Stomach (tissue), 9 donors: Measurements from ENCODE around the gene MYCBP2. TPM values are rescaled to one million over a fixed set of nuclear protein-coding genes. Genes with fewer than 3 reads are reported as not detected.
"Not testable (repeated sequence)": the region's sequence is repeated elsewhere in the genome, so short reads cannot be mapped to it uniquely, and the experiment has no call there.

Source experiments
- DNase-seq, 2 donors: peaks; one replicate each; pipeline versions ENCODE4 v3.0.0 to v3.0.0-alpha.2; 2013 to 2019
- H3K27ac ChIP-seq, 5 donors: fragments of 200-600 bp in 4 of 5; sonication (generic) in 4 of 5; one replicate each; pipeline ENCODE4 v1.5.1; 2013 to 2019; ENCODE audit warnings: mild to moderate bottlenecking in 1 of 5, moderate library complexity in 1 of 5
- H3K27me3 ChIP-seq, 3 donors: fragments of 200-600 bp; sonication (generic); one replicate each; pipeline ENCODE4 v1.5.1; 2017 to 2019; ENCODE audit warnings: mixed run types in 1 of 3
- H3K36me3 ChIP-seq, 4 donors: fragments of 200-600 bp; sonication (generic); 1 replicate in 3 of 4; 2 replicates in 1 of 4; pipeline ENCODE4 v1.5.1; 2016 to 2019
- H3K4me1 ChIP-seq, 4 donors: fragments of 200-600 bp; sonication (generic); one replicate each; pipeline ENCODE4 v1.5.1; 2016 to 2019
- H3K4me3 ChIP-seq, 4 donors: fragments of 200-600 bp; sonication (generic) in 3 of 4; one replicate each; pipeline ENCODE4 v1.5.1; 2016 to 2019; ENCODE audit warnings: mild to moderate bottlenecking in 1 of 4
- H3K9me3 ChIP-seq, 4 donors: fragments of 200-600 bp; sonication (generic); one replicate each; pipeline ENCODE4 v1.5.1; 2016 to 2019
- EP300 ChIP-seq: sonication (generic); formaldehyde crosslinking; IDR thresholded peaks from one replicate; pipeline ENCODE4 v1.6.1; 2017; ENCODE audit warnings: antibody characterized with exemption
- POLR2A ChIP-seq, 4 donors: fragments of 450-650 bp; IDR thresholded peaks; one replicate each; pipeline ENCODE4 v1.6.1; 2016; ENCODE audit warnings: antibody characterized with exemption in 4 of 4, control low read depth in 2 of 4, mild to moderate bottlenecking in 1 of 4, moderate library complexity in 1 of 4
- POLR2AphosphoS5 ChIP-seq, 3 donors: sonication (generic); formaldehyde crosslinking; IDR thresholded peaks; one replicate each; pipeline ENCODE4 v1.6.1; 2016; ENCODE audit warnings: antibody characterized with exemption in 3 of 3
- WGBS, 5 donors: extraction: QIAGEN DNeasy Blood & Tissue Kit in 3 of 5; methylation state at CpG; one replicate each; pipeline versions ENCODE4 v1.1.5 to v1.1.7; 2013 to 2018; 5-methylcytosine and 5-hydroxymethylcytosine counted together
- intact Hi-C: fragments of 100-400 bp; cut with DNase I; formaldehyde crosslinking; loops from one replicate; pipeline ENCODE4 v1.15.1; 2023; ENCODE audit warnings: low total_unique reads
- polyA plus RNA-seq, 3 donors: library from polyadenylated mRNA; stranded (reverse); fragments of 200-250 nt; gene quantifications; one replicate each; pipeline ENCODE4 v1.2.3, GENCODE V29; 2013
- total RNA-seq, 5 donors: library from RNA; depleted of rRNA; stranded (reverse); fragments of >200 nt; gene quantifications; one replicate each; pipeline versions ENCODE4 v1.1.0 to v1.2.3, GENCODE V29; 2014 to 2016
- TF ChIP-seq, protein P1 (sequence below), 7 experiments: fragments of 450-650 bp in 4 of 7; fragments of 200-600 bp in 3 of 7; sonication (generic) in 3 of 7; IDR thresholded peaks; one replicate each; pipeline ENCODE4 v1.5.1; 2016 to 2019; ENCODE audit warnings: antibody characterized with exemption in 7 of 7, control low read depth in 2 of 7, mild to moderate bottlenecking in 1 of 7
- donor health status: healthy with polysubstance abuse.
- donor health status: Bipolar disorder and iron deficiency.
- donor health status: healthy.

MYCBP2 gene
- total and polyA plus RNA-seq, 8 donors: 15.6 to 194 (median 70.4) TPM

DNA sequence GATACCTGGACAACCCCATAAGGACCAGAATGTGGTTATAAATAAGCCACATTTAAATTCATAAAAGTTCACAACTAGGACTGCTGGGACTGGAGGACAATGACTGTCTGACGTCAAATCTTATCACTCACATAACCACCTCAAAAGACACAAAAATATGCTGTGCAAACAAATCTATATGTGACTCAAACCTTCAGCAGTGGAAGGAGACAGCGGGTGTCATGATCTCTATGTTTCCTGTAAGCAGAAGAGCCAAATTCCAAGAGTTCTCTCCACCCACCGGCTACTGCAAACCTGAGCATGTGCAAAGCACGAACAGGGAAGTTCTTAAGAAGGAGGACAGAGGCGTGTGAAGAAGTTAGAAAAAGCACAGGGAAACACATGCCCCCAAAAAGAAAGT lies 113.2 kb downstream of the MYCBP2 start:
- no peaks in the 10 kb centered on the region for H3K27me3 ChIP-seq
- peaks cover 13 to 89% (median 88%) of the 10 kb centered on the region in 4 donors for H3K36me3 ChIP-seq
- no peak overlapping the region for H3K27ac ChIP-seq
- 80 to 90% (median 89%) methylated on average over 5 of the region's 5 CpGs for WGBS, 5 donors
- no peak for DNase-seq
- intact Hi-C loops: no loop called here
- no peak overlapping the region for H3K4me3 ChIP-seq
- TF ChIP-seq EP300 (no peak), POLR2A (IDR thresholded peaks at IDR 0.05) (no peak), POLR2AphosphoS5 (IDR thresholded peaks at IDR 0.05) (no peak)
- TF ChIP-seq, protein P1, sequence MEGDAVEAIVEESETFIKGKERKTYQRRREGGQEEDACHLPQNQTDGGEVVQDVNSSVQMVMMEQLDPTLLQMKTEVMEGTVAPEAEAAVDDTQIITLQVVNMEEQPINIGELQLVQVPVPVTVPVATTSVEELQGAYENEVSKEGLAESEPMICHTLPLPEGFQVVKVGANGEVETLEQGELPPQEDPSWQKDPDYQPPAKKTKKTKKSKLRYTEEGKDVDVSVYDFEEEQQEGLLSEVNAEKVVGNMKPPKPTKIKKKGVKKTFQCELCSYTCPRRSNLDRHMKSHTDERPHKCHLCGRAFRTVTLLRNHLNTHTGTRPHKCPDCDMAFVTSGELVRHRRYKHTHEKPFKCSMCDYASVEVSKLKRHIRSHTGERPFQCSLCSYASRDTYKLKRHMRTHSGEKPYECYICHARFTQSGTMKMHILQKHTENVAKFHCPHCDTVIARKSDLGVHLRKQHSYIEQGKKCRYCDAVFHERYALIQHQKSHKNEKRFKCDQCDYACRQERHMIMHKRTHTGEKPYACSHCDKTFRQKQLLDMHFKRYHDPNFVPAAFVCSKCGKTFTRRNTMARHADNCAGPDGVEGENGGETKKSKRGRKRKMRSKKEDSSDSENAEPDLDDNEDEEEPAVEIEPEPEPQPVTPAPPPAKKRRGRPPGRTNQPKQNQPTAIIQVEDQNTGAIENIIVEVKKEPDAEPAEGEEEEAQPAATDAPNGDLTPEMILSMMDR (IDR thresholded peaks at IDR 0.05): no peak
- H3K4me1 ChIP-seq: no peaks in the 10 kb centered on the region
- H3K9me3 ChIP-seq: no peaks in the 10 kb centered on the region

DNA sequence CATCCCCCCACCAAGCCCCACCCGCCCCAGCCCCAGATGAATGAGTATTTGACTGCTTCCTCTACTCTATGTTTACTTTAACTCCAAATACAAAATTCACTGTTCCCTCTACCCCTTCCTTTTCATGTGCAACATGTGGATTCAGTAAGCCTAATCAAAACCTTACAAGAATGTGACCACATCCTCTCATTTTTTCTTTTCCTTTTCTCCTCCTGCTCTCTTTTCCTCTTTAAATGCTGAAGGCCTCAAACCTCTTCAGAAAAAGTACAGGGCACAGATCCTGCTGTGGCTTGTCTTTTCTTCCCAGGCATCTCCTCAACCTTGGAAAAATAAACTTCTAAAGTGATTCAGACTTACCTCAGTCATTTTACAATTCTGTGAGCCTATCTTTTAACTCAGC lies 119.0 kb downstream of the MYCBP2 start:
- intact Hi-C loops: no loop called here

DNA sequence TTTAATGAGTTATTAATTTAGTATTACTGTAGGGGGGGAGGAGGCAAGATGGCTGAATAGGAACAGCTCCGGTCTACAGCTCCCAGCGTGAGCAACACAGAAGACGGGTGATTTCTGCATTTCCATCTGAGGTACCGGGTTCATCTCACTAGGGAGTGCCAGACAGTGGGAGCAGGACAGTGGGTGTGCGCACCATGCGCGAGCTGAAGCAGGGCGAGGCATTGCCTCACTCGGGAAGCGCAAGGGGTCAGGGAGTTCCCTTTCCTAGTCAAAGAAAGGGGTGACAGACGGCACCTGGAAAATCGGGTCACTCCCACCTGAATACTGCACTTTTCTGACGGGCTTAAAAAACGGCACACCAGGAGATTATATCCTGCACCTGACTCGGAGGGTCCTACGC lies 127.9 kb downstream of the MYCBP2 start:
- DNase-seq, H3K4me1 ChIP-seq, H3K27me3 ChIP-seq, intact Hi-C loops, H3K9me3 ChIP-seq, H3K27ac ChIP-seq, H3K4me3 ChIP-seq: not testable (repeated sequence)
- WGBS, 5 donors: 93 to 99% (median 97%) methylated on average over 14 to 16 of the region's 16 CpGs
- peaks cover 0 to 44% (median 41%) of the 10 kb centered on the region in 4 donors for H3K36me3 ChIP-seq

More for the DNA sequence above, 119.0 kb downstream of the MYCBP2 start:
- no peak overlapping the region for H3K27ac ChIP-seq
- TF ChIP-seq EP300 (no peak), POLR2A (IDR thresholded peaks at IDR 0.05) (no peak), POLR2AphosphoS5 (IDR thresholded peaks at IDR 0.05) (no peak)
- TF ChIP-seq, protein P1 (IDR thresholded peaks at IDR 0.05): no peak
- H3K4me3 ChIP-seq: no peak overlapping the region
- H3K36me3 ChIP-seq: peaks cover 7 to 74% (median 71%) of the 10 kb centered on the region in 4 donors
- 74 to 90% (median 82%) methylated on average over 1 of the region's 1 CpG for WGBS, 5 donors
- no peak for DNase-seq
- H3K27me3 ChIP-seq: no peaks in the 10 kb centered on the region
- H3K9me3 ChIP-seq: no peaks in the 10 kb centered on the region
- H3K4me1 ChIP-seq: no peaks in the 10 kb centered on the region

DNA sequence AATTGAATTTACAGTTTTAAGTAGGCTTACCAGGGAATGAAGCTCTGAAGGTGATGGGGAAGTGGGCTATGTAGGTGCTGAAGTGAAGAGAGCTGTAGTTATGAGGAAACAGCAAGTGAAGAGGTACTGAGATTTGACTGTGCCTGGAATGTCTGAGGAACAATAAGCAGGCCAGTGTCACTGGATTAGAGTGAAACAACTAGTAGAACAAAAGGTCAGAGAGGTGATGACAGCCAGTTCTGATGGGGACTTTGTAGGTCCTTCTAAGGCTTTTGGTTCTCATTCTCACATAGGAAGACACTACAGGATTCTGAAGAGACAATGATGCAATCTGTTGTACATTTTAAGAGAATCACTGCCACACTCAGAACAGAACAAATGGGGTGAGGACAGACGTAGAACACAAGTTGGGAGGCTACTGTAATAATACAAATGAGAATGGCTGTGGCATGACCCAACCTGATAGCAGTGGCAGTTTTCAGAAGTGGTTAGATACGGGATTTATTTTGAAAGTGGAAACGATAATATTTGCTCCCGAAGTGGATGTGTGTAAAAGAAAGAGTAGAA lies 130.8 kb downstream of the MYCBP2 start:
- DNase-seq: no peak
- Histone ChIP-seq H3K27ac (no peak overlapping the region), H3K9me3 (no peaks in the 10 kb centered on the region), H3K4me3 (no peak overlapping the region), H3K36me3 (peaks cover 8 to 73% (median 63%) of the 10 kb centered on the region in 4 donors), H3K4me1 (no peaks in the 10 kb centered on the region), H3K27me3 (no peaks in the 10 kb centered on the region)
- intact Hi-C loops: no loop called here
- TF ChIP-seq, protein P1 (IDR thresholded peaks at IDR 0.05): no peak
- TF ChIP-seq EP300 (no peak), POLR2A (IDR thresholded peaks at IDR 0.05) (no peak), POLR2AphosphoS5 (IDR thresholded peaks at IDR 0.05) (no peak)
- 87 to 98% (median 93%) methylated on average over 4 of the region's 4 CpGs for WGBS, 5 donors

DNA sequence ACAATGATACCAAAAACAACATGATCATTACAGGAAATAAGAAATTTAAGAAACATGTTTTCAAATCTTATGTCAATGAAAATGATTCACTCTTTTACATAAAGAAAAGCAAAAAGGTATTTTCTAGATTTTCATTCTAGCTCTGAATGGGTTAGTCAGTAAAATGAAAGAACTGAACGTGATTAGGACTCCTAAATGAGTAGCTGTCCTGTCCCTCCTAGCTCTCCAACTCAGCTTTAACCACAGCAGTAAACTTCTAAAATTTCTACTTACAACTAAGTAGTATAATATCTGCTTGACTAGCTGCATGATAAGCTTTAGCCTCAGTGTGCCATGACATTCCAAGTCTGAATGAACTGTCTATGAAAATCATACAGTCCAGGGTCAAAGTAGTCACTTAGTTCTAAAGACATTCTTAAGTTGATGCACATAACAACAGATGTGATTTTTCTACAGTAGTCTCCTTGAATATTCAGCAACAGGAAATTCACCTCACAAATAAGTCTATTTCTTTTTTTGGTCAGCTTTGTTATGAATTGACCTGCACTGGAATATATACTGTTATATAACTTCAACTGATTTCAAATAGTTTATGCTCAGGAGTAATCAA lies 136.4 kb downstream of the MYCBP2 start:
- TF ChIP-seq POLR2AphosphoS5 (IDR thresholded peaks at IDR 0.05): no peak
- TF ChIP-seq, protein P1 (IDR thresholded peaks at IDR 0.05): no peak
- no peak for TF ChIP-seq EP300
- TF ChIP-seq POLR2A (IDR thresholded peaks at IDR 0.05): no peak
- no peaks in the 10 kb centered on the region for H3K4me1 ChIP-seq
- intact Hi-C loops: no loop called here
- H3K27me3 ChIP-seq: no peaks in the 10 kb centered on the region
- DNase-seq: no peak
- H3K27ac ChIP-seq: no peak overlapping the region
- peaks cover 8 to 92% (median 81%) of the 10 kb centered on the region in 4 donors for H3K36me3 ChIP-seq
- 75 to 93% (median 91%) methylated on average over 1 of the region's 1 CpG for WGBS, 5 donors
- no peaks in the 10 kb centered on the region for H3K9me3 ChIP-seq
- no peak overlapping the region for H3K4me3 ChIP-seq
